ENCODE data around the gene UQCRC2.
A peak's percentile ranks its signal among the peaks of the same experiment; 100 is the strongest.
"Not testable (repeated sequence)": the region's sequence is repeated elsewhere in the genome, so short reads cannot be mapped to it uniquely, and the experiment has no call there.

UQCRC2 gene

GRCh38 chr16:21996923-21997696 is 43.9 kb downstream of the UQCRC2 start:
- Histone ChIP-seq H3K9ac (ENCODE audit: low read length in 2 of 2) (peak overlapping the region in 1 of 2 donors; percentile 31), H3K9me3 (ENCODE audit: control insufficient read depth in 2 of 2, low read length in 2 of 2) (no peaks in the 10 kb centered on the region), H3K4me1 (ENCODE audit: control insufficient read depth, insufficient read depth, low read length) (peaks cover 6% of the 10 kb centered on the region), H3K27me3 (ENCODE audit: control insufficient read depth in 1 of 2, insufficient read depth in 2 of 2, low read length in 2 of 2) (no peaks in the 10 kb centered on the region), H3K27ac (ENCODE audit: low read length) (no peak overlapping the region), H3K4me3 (ENCODE audit: low read length in 2 of 2) (no peak overlapping the region), H3K36me3 (ENCODE audit: control insufficient read depth in 2 of 2, insufficient read depth in 2 of 2, low read length in 2 of 2) (no peaks in the 10 kb centered on the region)

- H3K9me3 ChIP-seq (ENCODE audit: control insufficient read depth in 2 of 2, low read length in 2 of 2): no peaks in the 10 kb centered on the region
- no peak overlapping the region for H3K4me3 ChIP-seq (ENCODE audit: low read length in 2 of 2)
- no peaks in the 10 kb centered on the region for H3K36me3 ChIP-seq (ENCODE audit: control insufficient read depth in 2 of 2, insufficient read depth in 2 of 2, low read length in 2 of 2)
- no peak overlapping the region for H3K27ac ChIP-seq (ENCODE audit: low read length)
- H3K4me1 ChIP-seq (ENCODE audit: control insufficient read depth, insufficient read depth, low read length): peaks cover 6% of the 10 kb centered on the region
- no peaks in the 10 kb centered on the region for H3K27me3 ChIP-seq (ENCODE audit: control insufficient read depth in 1 of 2, insufficient read depth in 2 of 2, low read length in 2 of 2)
- H3K9ac ChIP-seq (ENCODE audit: low read length in 2 of 2): no peak overlapping the region
Observed at GRCh38 chr16:21997697-21998480, 44.7 kb downstream of the UQCRC2 start.

- Histone ChIP-seq H3K4me1 (ENCODE audit: control insufficient read depth, insufficient read depth, low read length) (peaks cover 7% of the 10 kb centered on the region), H3K36me3 (ENCODE audit: control insufficient read depth in 2 of 2, insufficient read depth in 2 of 2, low read length in 2 of 2) (no peaks in the 10 kb centered on the region), H3K9ac (ENCODE audit: low read length in 2 of 2) (no peak overlapping the region), H3K27ac (ENCODE audit: low read length) (no peak overlapping the region), H3K27me3 (ENCODE audit: control insufficient read depth in 1 of 2, insufficient read depth in 2 of 2, low read length in 2 of 2) (no peaks in the 10 kb centered on the region), H3K9me3 (ENCODE audit: control insufficient read depth in 2 of 2, low read length in 2 of 2) (no peaks in the 10 kb centered on the region), H3K4me3 (ENCODE audit: low read length in 2 of 2) (no peak overlapping the region)
Observed at GRCh38 chr16:22001591-22001990, 48.4 kb downstream of the UQCRC2 start.

- not testable (repeated sequence) for H3K36me3 ChIP-seq (ENCODE audit: control insufficient read depth in 2 of 2, insufficient read depth in 2 of 2, low read length in 2 of 2); H3K27ac ChIP-seq (ENCODE audit: low read length); H3K4me3 ChIP-seq (ENCODE audit: low read length in 2 of 2); H3K27me3 ChIP-seq (ENCODE audit: control insufficient read depth in 1 of 2, insufficient read depth in 2 of 2, low read length in 2 of 2); H3K9ac ChIP-seq (ENCODE audit: low read length in 2 of 2); H3K9me3 ChIP-seq (ENCODE audit: control insufficient read depth in 2 of 2, low read length in 2 of 2)
- H3K4me1 ChIP-seq (ENCODE audit: control insufficient read depth, insufficient read depth, low read length): peaks cover 11% of the 10 kb centered on the region
Observed at GRCh38 chr16:22002047-22002446, 48.9 kb downstream of the UQCRC2 start.

- Histone ChIP-seq H3K27ac (ENCODE audit: low read length) (no peak overlapping the region), H3K4me1 (ENCODE audit: control insufficient read depth, insufficient read depth, low read length) (peaks cover 17% of the 10 kb centered on the region), H3K9ac (ENCODE audit: low read length in 2 of 2) (no peak overlapping the region), H3K4me3 (ENCODE audit: low read length in 2 of 2) (no peak overlapping the region), H3K9me3 (ENCODE audit: control insufficient read depth in 2 of 2, low read length in 2 of 2) (no peaks in the 10 kb centered on the region), H3K27me3 (ENCODE audit: control insufficient read depth in 1 of 2, insufficient read depth in 2 of 2, low read length in 2 of 2) (no peaks in the 10 kb centered on the region), H3K36me3 (ENCODE audit: control insufficient read depth in 2 of 2, insufficient read depth in 2 of 2, low read length in 2 of 2) (no peaks in the 10 kb centered on the region)
Observed at GRCh38 chr16:22003195-22003594, 50.0 kb downstream of the UQCRC2 start.

GRCh38 chr16:22004341-22004740 is 51.2 kb downstream of the UQCRC2 start:
- Histone ChIP-seq H3K4me1 (ENCODE audit: control insufficient read depth, insufficient read depth, low read length) (peaks cover 24% of the 10 kb centered on the region), H3K36me3 (ENCODE audit: control insufficient read depth in 2 of 2, insufficient read depth in 2 of 2, low read length in 2 of 2) (no peaks in the 10 kb centered on the region), H3K4me3 (ENCODE audit: low read length in 2 of 2) (no peak overlapping the region), H3K27ac (ENCODE audit: low read length) (no peak overlapping the region), H3K27me3 (ENCODE audit: control insufficient read depth in 1 of 2, insufficient read depth in 2 of 2, low read length in 2 of 2) (no peaks in the 10 kb centered on the region), H3K9me3 (ENCODE audit: control insufficient read depth in 2 of 2, low read length in 2 of 2) (no peaks in the 10 kb centered on the region), H3K9ac (ENCODE audit: low read length in 2 of 2) (no peak overlapping the region)

- Histone ChIP-seq H3K4me1 (ENCODE audit: control insufficient read depth, insufficient read depth, low read length) (peaks cover 26% of the 10 kb centered on the region), H3K27ac (ENCODE audit: low read length) (no peak overlapping the region), H3K27me3 (ENCODE audit: control insufficient read depth in 1 of 2, insufficient read depth in 2 of 2, low read length in 2 of 2) (no peaks in the 10 kb centered on the region), H3K36me3 (ENCODE audit: control insufficient read depth in 2 of 2, insufficient read depth in 2 of 2, low read length in 2 of 2) (no peaks in the 10 kb centered on the region), H3K9me3 (ENCODE audit: control insufficient read depth in 2 of 2, low read length in 2 of 2) (no peaks in the 10 kb centered on the region), H3K9ac (ENCODE audit: low read length in 2 of 2) (no peak overlapping the region), H3K4me3 (ENCODE audit: low read length in 2 of 2) (no peak overlapping the region)
Observed at GRCh38 chr16:22005746-22006145, 52.6 kb downstream of the UQCRC2 start.

- Histone ChIP-seq H3K27ac (ENCODE audit: low read length) (peak overlapping the region; percentile 75), H3K36me3 (ENCODE audit: control insufficient read depth in 2 of 2, insufficient read depth in 2 of 2, low read length in 2 of 2) (no peaks in the 10 kb centered on the region), H3K4me3 (ENCODE audit: low read length in 2 of 2) (peak overlapping the region; percentile 82 to 87), H3K9ac (ENCODE audit: low read length in 2 of 2) (no peak overlapping the region), H3K4me1 (ENCODE audit: control insufficient read depth, insufficient read depth, low read length) (peaks cover 19% of the 10 kb centered on the region), H3K27me3 (ENCODE audit: control insufficient read depth in 1 of 2, insufficient read depth in 2 of 2, low read length in 2 of 2) (no peaks in the 10 kb centered on the region), H3K9me3 (ENCODE audit: control insufficient read depth in 2 of 2, low read length in 2 of 2) (no peaks in the 10 kb centered on the region)
Observed at GRCh38 chr16:22006636-22007035, 53.5 kb downstream of the UQCRC2 start.

GRCh38 chr16:22007159-22007508 is 54.0 kb downstream of the UQCRC2 start:
- no peaks in the 10 kb centered on the region for H3K27me3 ChIP-seq (ENCODE audit: control insufficient read depth in 1 of 2, insufficient read depth in 2 of 2, low read length in 2 of 2)
- H3K36me3 ChIP-seq (ENCODE audit: control insufficient read depth in 2 of 2, insufficient read depth in 2 of 2, low read length in 2 of 2): no peaks in the 10 kb centered on the region
- H3K4me3 ChIP-seq (ENCODE audit: low read length in 2 of 2): peak overlapping the region; percentile 82 to 87
- H3K9me3 ChIP-seq (ENCODE audit: control insufficient read depth in 2 of 2, low read length in 2 of 2): no peaks in the 10 kb centered on the region
- peaks cover 19% of the 10 kb centered on the region for H3K4me1 ChIP-seq (ENCODE audit: control insufficient read depth, insufficient read depth, low read length)
- H3K27ac ChIP-seq (ENCODE audit: low read length): peak overlapping the region; percentile 75
- peak overlapping the region; percentile 82 to 86 for H3K9ac ChIP-seq (ENCODE audit: low read length in 2 of 2)

- Histone ChIP-seq H3K27me3 (ENCODE audit: control insufficient read depth in 1 of 2, insufficient read depth in 2 of 2, low read length in 2 of 2) (no peaks in the 10 kb centered on the region), H3K27ac (ENCODE audit: low read length) (peak within 1 kb of the TSS; percentile 75), H3K9me3 (ENCODE audit: control insufficient read depth in 2 of 2, low read length in 2 of 2) (no peaks in the 10 kb centered on the region), H3K36me3 (ENCODE audit: control insufficient read depth in 2 of 2, insufficient read depth in 2 of 2, low read length in 2 of 2) (no peaks in the 10 kb centered on the region), H3K9ac (ENCODE audit: low read length in 2 of 2) (peak within 1 kb of the TSS; percentile 86), H3K4me1 (ENCODE audit: control insufficient read depth, insufficient read depth, low read length) (peaks cover 19% of the 10 kb centered on the region), H3K4me3 (ENCODE audit: low read length in 2 of 2) (peak within 1 kb of the TSS; percentile 82 to 87)
Observed at GRCh38 chr16:22007509-22008214, 54.5 kb downstream of the UQCRC2 start, which contains the start of gene MOSMO. Gene MOSMO, plus strand, starts transcription at chr16:22008111. Its CDS starts 191 bp downstream, at chr16:22008302.
